WTC11 (cell line): ENCODE measurements around the gene DNM1. TPM values are rescaled to one million over a fixed set of nuclear protein-coding genes. Genes with fewer than 3 reads are reported as not detected.

Experiments
- ATAC-seq: fragments of 200-7000 bp; cut with Tn5 transposase; 2 replicates; pipeline ENCODE4 v1.10.0; 2021; ENCODE audit warnings: mild to moderate bottlenecking, moderate library complexity
- CTCF ChIA-PET: fragments of 300-600 bp; sonication (Branson Sonifier 250); formaldehyde crosslinking; loops from one replicate; lab custom pipeline; 2021; ENCODE audit warnings: antibody characterized with exemption; lab: Charles Lee
- POLR2A ChIA-PET: fragments of 350-600 bp; sonication (Branson Sonifier 250); formaldehyde crosslinking; loops from one replicate; lab custom pipeline; 2021; ENCODE audit warnings: antibody characterized with exemption; lab: Charles Lee
- DNase-seq: peaks from one replicate; pipeline ENCODE4 v3.0.0; 2021; ENCODE audit warnings: low spot score
- H3K27ac Mint-ChIP-seq: 2 replicates; pipeline ENCODE4 v1.8.0; 2021; ENCODE audit warnings: mixed read lengths
- H3K27me3 Mint-ChIP-seq: 2 replicates; pipeline ENCODE4 v1.8.0; 2021; ENCODE audit warnings: low read depth, mild to moderate bottlenecking, moderate library complexity, mixed read lengths
- H3K36me3 Mint-ChIP-seq: 2 replicates; pipeline ENCODE4 v1.8.0; 2021; ENCODE audit warnings: mixed read lengths
- H3K4me1 Mint-ChIP-seq: 2 replicates; pipeline ENCODE4 v1.8.0; 2022; ENCODE audit warnings: mixed read lengths
- H3K4me3 Mint-ChIP-seq: 2 replicates; pipeline ENCODE4 v1.8.0; 2021; ENCODE audit warnings: mild to moderate bottlenecking, moderate library complexity, mixed read lengths
- H3K9me3 Mint-ChIP-seq: 2 replicates; pipeline ENCODE4 v1.8.0; 2021; ENCODE audit warnings: mixed read lengths
- ATF1 ChIP-seq: sonication (generic); formaldehyde crosslinking; IDR thresholded peaks from 2 replicates; pipeline ENCODE4 v1.8.1; 2023; ENCODE audit warnings: mild to moderate bottlenecking, moderate library complexity, missing genetic modification reagents
- E2F1 ChIP-seq: sonication (generic); formaldehyde crosslinking; IDR thresholded peaks from 2 replicates; pipeline ENCODE4 v1.8.0; 2022; ENCODE audit warnings: mild to moderate bottlenecking, missing genetic modification reagents
- FOXK1 ChIP-seq: sonication (generic); formaldehyde crosslinking; IDR thresholded peaks from 2 replicates; pipeline ENCODE4 v1.8.0; 2022; ENCODE audit warnings: mild to moderate bottlenecking, moderate library complexity, missing genetic modification reagents
- GRHL2 ChIP-seq: fragments of 250-450 bp; sonication (Bioruptor Pico); IDR thresholded peaks from 2 replicates; pipeline ENCODE4 v1.8.0; 2022; ENCODE audit warnings: mild to moderate bottlenecking, moderate library complexity; ENCODE audit not compliant: insufficient replicate concordance, severe bottlenecking
- JUN ChIP-seq: sonication (generic); formaldehyde crosslinking; IDR thresholded peaks from 2 replicates; pipeline ENCODE4 v1.8.0; 2023; ENCODE audit warnings: mild to moderate bottlenecking, missing genetic modification reagents
- KAT7 ChIP-seq: sonication (generic); formaldehyde crosslinking; IDR thresholded peaks from 2 replicates; pipeline ENCODE4 v1.8.1; 2023; ENCODE audit warnings: missing genetic modification reagents, mild to moderate bottlenecking, borderline replicate concordance
- MLX ChIP-seq: sonication (generic); formaldehyde crosslinking; IDR thresholded peaks from 2 replicates; pipeline ENCODE4 v1.8.1; 2023; ENCODE audit warnings: mild to moderate bottlenecking, missing genetic modification reagents, moderate library complexity
- PREB ChIP-seq: sonication (generic); formaldehyde crosslinking; IDR thresholded peaks from 2 replicates; pipeline ENCODE4 v1.8.1; 2022; ENCODE audit warnings: mild to moderate bottlenecking, missing genetic modification reagents, moderate library complexity, borderline replicate concordance
- SMAD4 ChIP-seq: sonication (generic); formaldehyde crosslinking; IDR thresholded peaks from 2 replicates; pipeline ENCODE4 v1.8.0; 2022; ENCODE audit warnings: mild to moderate bottlenecking, missing genetic modification reagents
- TCF7 ChIP-seq: sonication (generic); formaldehyde crosslinking; IDR thresholded peaks from 2 replicates; pipeline ENCODE4 v1.8.0; 2022; ENCODE audit warnings: mild to moderate bottlenecking, low read depth, missing genetic modification reagents, moderate library complexity
- USF1 ChIP-seq: sonication (generic); formaldehyde crosslinking; IDR thresholded peaks from 2 replicates; pipeline ENCODE4 v1.8.0; 2022; ENCODE audit warnings: mild to moderate bottlenecking, missing genetic modification reagents
- ZMAT4 ChIP-seq: fragments of 250-450 bp; sonication (Bioruptor Pico); IDR thresholded peaks from 2 replicates; pipeline ENCODE4 v1.9.0; 2021; ENCODE audit warnings: mild to moderate bottlenecking
- ZNF121 ChIP-seq: sonication (generic); formaldehyde crosslinking; IDR thresholded peaks from 2 replicates; pipeline ENCODE4 v1.8.0; 2023; ENCODE audit warnings: missing genetic modification reagents
- ZNF263 ChIP-seq: sonication (generic); formaldehyde crosslinking; IDR thresholded peaks from 2 replicates; pipeline ENCODE4 v1.8.1; 2022; ENCODE audit warnings: low read depth, mild to moderate bottlenecking, moderate library complexity, missing genetic modification reagents
- ZNF281 ChIP-seq: sonication (generic); formaldehyde crosslinking; IDR thresholded peaks from 2 replicates; pipeline ENCODE4 v1.8.0; 2023; ENCODE audit warnings: mild to moderate bottlenecking, missing genetic modification reagents
- ZNF416 ChIP-seq: fragments of 250-450 bp; sonication (Bioruptor Pico); IDR thresholded peaks from 2 replicates; pipeline ENCODE4 v1.9.0; 2021; ENCODE audit warnings: mild to moderate bottlenecking, inconsistent platforms
- ZNF512 ChIP-seq: sonication (generic); formaldehyde crosslinking; IDR thresholded peaks from 2 replicates; pipeline ENCODE4 v1.8.1; 2022; ENCODE audit warnings: missing genetic modification reagents, borderline replicate concordance
- ZNF671 ChIP-seq: fragments of 250-450 bp; sonication (Bioruptor Pico); IDR thresholded peaks from 2 replicates; pipeline ENCODE4 v1.8.0; 2021; ENCODE audit warnings: mild to moderate bottlenecking
- total RNA-seq: library from RNA; stranded (reverse); gene quantifications from 3 replicates; pipeline ENCODE4 v1.2.3, GENCODE V29; 2021

DNM1 gene
- total RNA-seq, 1 experiment from 2014 or later: 79.0 TPM

GRCh38 chr9:128224877-128225276 is 21.7 kb downstream of the DNM1 start:
- Mint-ChIP-seq H3K4me1 (no peaks in the 10 kb centered on the region), H3K36me3 (peaks cover 21% of the 10 kb centered on the region), H3K27ac (no peak overlapping the region), H3K9me3 (no peaks in the 10 kb centered on the region), H3K27me3 (no peaks in the 10 kb centered on the region; the same call in 1 of the 2 replicates), H3K4me3 (no peak overlapping the region)
- DNase-seq: no peak
- ChIA-PET CTCF (no interaction called here), POLR2A (interaction anchor here (0.6 to 0.7 kb wide), 2 partner anchors 417 to 439 kb away, joined by 3 to 5 read pairs; no protein-coding TSS in a partner anchor)
- no peak for TF ChIP-seq MLX
- no peak for TF ChIP-seq ZNF416 (CRISPR knock-in tag)
- TF ChIP-seq ZMAT4 (CRISPR knock-in tag): no peak
- TF ChIP-seq ZNF121 (CRISPR knock-in tag): no peak
- no peak for TF ChIP-seq ZNF263 (CRISPR knock-in tag)
- no peak for ATAC-seq

- ChIA-PET CTCF (interaction anchor here (1.0 kb wide), 1 partner anchor 33 kb away, joined by 3 read pairs; no protein-coding TSS in a partner anchor), POLR2A (interaction anchor here (0.6 kb wide), 1 partner anchor 723 kb away, joined by 5 read pairs; no protein-coding TSS in a partner anchor)
- Mint-ChIP-seq H3K27me3 (no peaks in the 10 kb centered on the region; the same call in 1 of the 2 replicates), H3K4me1 (no peaks in the 10 kb centered on the region), H3K36me3 (peaks cover 17% of the 10 kb centered on the region), H3K9me3 (no peaks in the 10 kb centered on the region), H3K4me3 (no peak overlapping the region), H3K27ac (no peak overlapping the region)
- DNase-seq (no peak), ATAC-seq (no peak)
- no peak for TF ChIP-seq ATF1
- no peak for TF ChIP-seq ZNF512 (CRISPR knock-in tag)
- no peak for TF ChIP-seq USF1 (CRISPR knock-in tag)
- TF ChIP-seq JUN (CRISPR knock-in tag): no peak
- no peak for TF ChIP-seq SMAD4 (CRISPR knock-in tag)
These were observed 22.7 kb downstream of the DNM1 start for GRCh38 chr9:128225770-128226411.

- DNase-seq (no peak), ATAC-seq (no peak)
- CTCF ChIA-PET: interaction anchor here (1.0 kb wide), 1 partner anchor 33 kb away, joined by 3 read pairs; no protein-coding TSS in a partner anchor
- POLR2A ChIA-PET: no interaction called here
- H3K36me3 Mint-ChIP-seq: peaks cover 11% of the 10 kb centered on the region
- no peak overlapping the region for H3K27ac Mint-ChIP-seq
- H3K4me3 Mint-ChIP-seq: no peak overlapping the region
- no peaks in the 10 kb centered on the region for H3K4me1 Mint-ChIP-seq
- H3K9me3 Mint-ChIP-seq: no peaks in the 10 kb centered on the region
- H3K27me3 Mint-ChIP-seq: no peaks in the 10 kb centered on the region; the same call in 1 of the 2 replicates
- TF ChIP-seq TCF7 (CRISPR knock-in tag) (no peak), PREB (CRISPR knock-in tag) (no peak), KAT7 (CRISPR knock-in tag) (no peak), FOXK1 (CRISPR knock-in tag) (no peak), ZNF671 (CRISPR knock-in tag) (no peak), USF1 (CRISPR knock-in tag) (no peak), ZNF416 (CRISPR knock-in tag) (no peak), ZNF512 (CRISPR knock-in tag) (no peak), GRHL2 (no peak), E2F1 (CRISPR knock-in tag) (no peak), ZNF281 (CRISPR knock-in tag) (no peak)
These were observed 23.2 kb downstream of the DNM1 start for GRCh38 chr9:128226412-128226801.
